T-cell (primary cell): Measurements from ENCODE around the gene ILDR2. TPM values are rescaled to one million over a fixed set of nuclear protein-coding genes. Genes with fewer than 3 reads are reported as not detected.
A peak's percentile ranks its signal among the peaks of the same experiment; 100 is the strongest.

Source experiments
- ATAC-seq, 4 experiments: fragments of 200-7000 bp in 3 of 4; fragments of 150-1000 bp in 1 of 4; cut with Tn5 transposase; replicated peaks in 1 of 4; 1 replicate in 3 of 4; 2 replicates in 1 of 4; pipeline ENCODE4 v1.10.0; 2021; ENCODE audit warnings: moderate library complexity in 3 of 4, mild to moderate bottlenecking in 2 of 4, moderate number of reproducible peaks in 1 of 4
- CTCF ChIA-PET, 2 donors: fragments of 300-600 bp; sonication (Branson Sonifier 250); formaldehyde crosslinking; loops; one replicate each; lab custom pipeline; 2022; ENCODE audit warnings: antibody characterized with exemption in 2 of 2; lab: Charles Lee
- POLR2A ChIA-PET, 2 donors: fragments of 300-600 bp; sonication (Branson Sonifier 250); formaldehyde crosslinking; loops; one replicate each; lab custom pipeline; 2022; ENCODE audit warnings: antibody characterized with exemption in 2 of 2; lab: Charles Lee
- DNase-seq, 35 experiments: peaks; one replicate each; pipeline versions ENCODE4 v3.0.0 to v3.0.0-alpha.2; 2013 to 2023
- H3K27ac ChIP-seq: one replicate; pipeline ENCODE4 v1.5.1; 2013; ENCODE audit warnings: low read length
- H3K27me3 ChIP-seq, 2 experiments: replicated peaks in 1 of 2; 1 replicate in 1 of 2; 2 replicates in 1 of 2; pipeline versions ENCODE4 v1.6.1 to v1.7.0; 2013; ENCODE audit warnings: low read length in 1 of 2, mixed read lengths in 1 of 2; ENCODE audit not compliant: control insufficient read depth in 2 of 2, insufficient read depth in 2 of 2; ENCODE audit errors: extremely low read depth in 1 of 2
- H3K36me3 ChIP-seq, 2 donors: 1 replicate in 1 of 2; 2 replicates in 1 of 2; pipeline versions ENCODE4 v1.6.1 to v1.7.0; 2013; ENCODE audit warnings: low read length in 1 of 2; ENCODE audit not compliant: control insufficient read depth in 2 of 2, insufficient read depth in 1 of 2; ENCODE audit errors: extremely low read depth in 1 of 2
- H3K4me1 ChIP-seq, 2 experiments: 1 replicate in 1 of 2; 2 replicates in 1 of 2; pipeline versions ENCODE4 v1.6.1 to v1.7.0; 2013; ENCODE audit warnings: low read length in 2 of 2, mixed read lengths in 1 of 2; ENCODE audit not compliant: insufficient read depth in 2 of 2, control insufficient read depth in 1 of 2; ENCODE audit errors: extremely low read depth in 1 of 2
- H3K4me3 ChIP-seq, 2 donors: 1 replicate in 1 of 2; 2 replicates in 1 of 2; pipeline versions ENCODE4 v1.5.1 to v1.7.0; 2013; ENCODE audit warnings: mild to moderate bottlenecking in 2 of 2, low read length in 1 of 2, moderate library complexity in 1 of 2; ENCODE audit not compliant: control insufficient read depth in 1 of 2; ENCODE audit errors: extremely low read depth in 1 of 2
- H3K9me3 ChIP-seq: 2 replicates; pipeline ENCODE4 v1.7.0; 2013
- H3K27ac Mint-ChIP-seq, 2 donors: one replicate each; pipeline ENCODE4 v1.8.0; 2020 to 2021; ENCODE audit warnings: mild to moderate bottlenecking in 2 of 2, mixed read lengths in 2 of 2
- H3K27me3 Mint-ChIP-seq, 2 donors: one replicate each; pipeline ENCODE4 v1.8.0; 2021 to 2022; ENCODE audit warnings: mixed read lengths in 2 of 2
- H3K36me3 Mint-ChIP-seq: one replicate; pipeline ENCODE4 v1.8.0; 2021; ENCODE audit warnings: mixed read lengths
- H3K4me1 Mint-ChIP-seq, 3 donors: one replicate each; pipeline ENCODE4 v1.8.0; 2020 to 2022; ENCODE audit warnings: mixed read lengths in 3 of 3, mild to moderate bottlenecking in 1 of 3
- H3K4me3 Mint-ChIP-seq, 3 donors: one replicate each; pipeline ENCODE4 v1.8.0; 2020 to 2022; ENCODE audit warnings: mild to moderate bottlenecking in 3 of 3, mixed read lengths in 3 of 3, moderate library complexity in 3 of 3
- H3K9me3 Mint-ChIP-seq, 3 donors: one replicate each; pipeline ENCODE4 v1.8.0; 2020 to 2022; ENCODE audit warnings: mixed read lengths in 3 of 3
- WGBS: methylation state at CpG from one replicate; pipeline ENCODE4 v1.1.5; 2013; ENCODE audit warnings: missing lambda C conversion rate; ENCODE audit not compliant: insufficient coverage; 5-methylcytosine and 5-hydroxymethylcytosine counted together
- total RNA-seq, 35 experiments: library from RNA in 6 of 35; stranded (reverse) in 6 of 35; fragments of 120-200 nt in 1 of 35; gene quantifications; one replicate each; pipeline versions ENCODE4 v1.2.1 to v1.2.4 and lab custom pipeline; 2013 to 2026

Gene ILDR2
- total RNA-seq, 5 donors from 2014 or later (not counting 1 experiment from before 2014, with no cell fraction given): 0.13 to 0.61 (median 0.30) TPM

DNA sequence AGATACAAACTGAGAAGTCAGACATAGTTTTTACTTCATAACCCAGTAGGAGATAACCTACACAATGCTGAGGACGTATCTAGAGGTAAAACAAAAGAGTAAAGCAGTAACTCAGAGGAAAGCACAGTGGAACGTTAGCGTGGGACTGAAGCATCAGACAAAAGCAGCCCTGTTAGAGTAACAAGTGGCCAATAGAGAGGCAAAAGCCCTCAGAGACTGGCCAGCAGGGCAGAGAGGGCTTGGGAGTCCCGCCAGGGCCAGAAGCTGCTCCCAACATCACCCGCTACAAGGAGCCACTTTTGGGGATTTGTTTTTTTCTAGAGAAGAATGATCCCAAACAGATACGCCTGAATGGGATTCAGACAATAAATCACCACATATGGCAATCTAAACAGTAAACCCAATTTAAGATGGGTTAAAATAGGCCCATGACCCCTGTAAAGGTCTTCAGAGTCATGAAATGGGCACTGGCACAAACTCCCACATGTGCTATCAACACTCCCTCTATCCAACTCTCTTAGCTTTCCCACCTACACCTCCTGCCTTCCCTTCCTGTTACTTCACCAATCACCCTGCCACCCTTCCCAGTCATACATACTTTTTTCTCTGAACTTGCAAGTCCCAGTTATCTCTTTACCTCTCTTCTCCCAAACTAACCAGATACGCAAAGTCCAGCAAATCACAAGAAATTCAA, 116.5 kb downstream of the ILDR2 start:
- Mint-ChIP-seq H3K27ac (peak overlapping the region; percentile 17 to 65), H3K4me3 (no peak overlapping the region), H3K36me3 (peaks cover 49% of the 10 kb centered on the region), H3K27me3 (no peaks in the 10 kb centered on the region), H3K4me1 (peaks cover under 1 to 16% (median 11%) of the 10 kb centered on the region in 3 donors), H3K9me3 (no peaks in the 10 kb centered on the region)
- Histone ChIP-seq H3K4me3 (no peak overlapping the region), H3K4me1 (no peaks in the 10 kb centered on the region), H3K9me3 (no peaks in the 10 kb centered on the region), H3K36me3 (peaks cover 4 to 65% of the 10 kb centered on the region in 2 donors), H3K27ac (no peak overlapping the region), H3K27me3 (no peaks in the 10 kb centered on the region)
- ChIA-PET POLR2A (no interaction called here), CTCF (no interaction called here)
- DNase-seq (no peak), ATAC-seq (no peak)
- 92% methylated on average over 2 of the region's 7 CpGs for WGBS

Other genes starting within 250 kb of the ILDR2 start
- gene POGK, start 136.1 kb downstream of the ILDR2 start, total RNA-seq: 10 to 100 TPM; 26.2 to 45.9 (median 43.2) TPM
- 10 to 100 TPM; 11.1 to 14.6 (median 12.8) TPM for gene TADA1, start 99.3 kb downstream of the ILDR2 start, total RNA-seq
- not detected for gene MAEL, start 13.7 kb upstream of the ILDR2 start, total RNA-seq
- gene GPA33, start 114.8 kb upstream of the ILDR2 start, total RNA-seq: 10 to 100 TPM in 4 of 5 donors, 1 to 10 TPM in 1; 8.6 to 22.8 (median 17.7) TPM
- not detected for gene STYXL2, start 118.5 kb upstream of the ILDR2 start, total RNA-seq
- gene POU2F1, start 245.3 kb upstream of the ILDR2 start, total RNA-seq: 10 to 100 TPM; 15.1 to 34.5 (median 22.6) TPM